Chondrocyte (in vitro differentiated cells): ENCODE measurements around the gene NPAS2. TPM values are rescaled to one million over a fixed set of nuclear protein-coding genes. Genes with fewer than 3 reads are reported as not detected.

Experiments
- DNase-seq: peaks from one replicate; pipeline ENCODE4 v3.0.0; 2021; ENCODE audit warnings: mixed read lengths, low spot score
- H3K27ac Mint-ChIP-seq: one replicate; pipeline ENCODE4 v1.8.0; 2021; ENCODE audit warnings: mild to moderate bottlenecking, moderate library complexity, mixed read lengths; ENCODE audit not compliant: unreplicated experiment
- H3K27me3 Mint-ChIP-seq: 2 replicates; pipeline ENCODE4 v1.8.0; 2021; ENCODE audit warnings: low read depth, mixed read lengths
- H3K36me3 Mint-ChIP-seq: 2 replicates; pipeline ENCODE4 v1.8.0; 2021; ENCODE audit warnings: low read depth, mixed read lengths
- H3K4me1 Mint-ChIP-seq: 2 replicates; pipeline ENCODE4 v1.8.0; 2021; ENCODE audit warnings: low read depth, mild to moderate bottlenecking, mixed read lengths
- H3K4me3 Mint-ChIP-seq: one replicate; pipeline ENCODE4 v1.8.0; 2021; ENCODE audit warnings: mild to moderate bottlenecking, moderate library complexity, mixed read lengths; ENCODE audit not compliant: unreplicated experiment
- H3K9me3 Mint-ChIP-seq: 2 replicates; pipeline ENCODE4 v1.8.0; 2021; ENCODE audit warnings: low read depth, mixed read lengths
- CTCF ChIP-seq: fragments of 200-600 bp; sonication (generic); IDR thresholded peaks from 2 replicates; pipeline ENCODE4 v1.5.0; 2021; ENCODE audit warnings: antibody characterized with exemption, mild to moderate bottlenecking, moderate library complexity
- total RNA-seq: library from RNA; stranded (reverse); gene quantifications from 3 replicates; pipeline ENCODE4 v1.2.1, GENCODE V29; 2021

Gene NPAS2
- total RNA-seq, 1 donor from 2014 or later = 25.6 TPM

DNA sequence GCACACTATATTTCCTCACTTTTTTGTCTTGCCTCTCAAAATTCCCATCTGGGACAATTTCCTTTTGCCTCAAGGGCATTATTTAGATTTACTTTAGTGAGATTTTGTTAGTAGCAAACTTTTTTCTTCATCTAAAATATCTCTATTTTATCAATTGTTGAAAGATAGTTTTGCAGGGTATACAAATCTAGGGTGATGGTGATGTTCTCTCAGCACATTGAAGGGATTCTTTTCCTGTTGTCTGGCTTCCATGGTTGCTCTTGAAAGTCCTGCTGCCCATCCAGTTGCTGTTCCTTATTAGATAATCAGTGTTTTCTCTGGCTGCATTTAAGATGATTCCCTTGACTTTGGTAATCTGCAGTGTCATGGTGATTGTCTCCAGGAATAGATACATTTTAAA lies 48.1 kb downstream of the NPAS2 start:
- H3K4me1 Mint-ChIP-seq = peaks cover 12% of the 10 kb centered on the region
- peaks cover 13% of the 10 kb centered on the region for H3K9me3 Mint-ChIP-seq
- H3K27ac Mint-ChIP-seq = no peak overlapping the region
- no peak for TF ChIP-seq CTCF
- no peaks in the 10 kb centered on the region for H3K27me3 Mint-ChIP-seq
- DNase-seq = no peak
- peaks cover 10% of the 10 kb centered on the region for H3K36me3 Mint-ChIP-seq
- no peak overlapping the region for H3K4me3 Mint-ChIP-seq

DNA sequence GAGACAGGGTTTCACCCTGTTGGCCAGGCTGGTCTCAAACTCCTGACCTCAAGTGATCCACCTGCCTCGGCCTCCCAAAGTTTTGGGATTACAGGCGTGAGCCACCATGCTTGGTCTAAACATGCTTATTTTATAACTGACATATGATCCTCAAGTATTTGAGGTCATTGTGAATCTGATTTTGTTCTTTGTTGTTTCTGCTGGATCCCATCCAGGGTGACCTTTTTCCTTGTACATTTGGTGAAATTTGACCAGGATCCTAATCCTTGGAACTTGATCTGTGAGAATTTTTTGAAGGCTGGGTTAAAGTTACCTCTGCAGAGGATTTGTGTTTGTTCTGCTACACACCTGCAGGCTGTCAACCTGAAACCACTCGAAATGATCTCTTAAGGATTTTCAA lies 49.2 kb downstream of the NPAS2 start:
- H3K4me1 Mint-ChIP-seq = peaks cover 12% of the 10 kb centered on the region
- H3K27me3 Mint-ChIP-seq = no peaks in the 10 kb centered on the region
- TF ChIP-seq CTCF = no peak
- no peak overlapping the region for H3K27ac Mint-ChIP-seq
- H3K9me3 Mint-ChIP-seq = peaks cover 13% of the 10 kb centered on the region
- H3K4me3 Mint-ChIP-seq = no peak overlapping the region
- DNase-seq = no peak
- peaks cover 10% of the 10 kb centered on the region for H3K36me3 Mint-ChIP-seq

DNA sequence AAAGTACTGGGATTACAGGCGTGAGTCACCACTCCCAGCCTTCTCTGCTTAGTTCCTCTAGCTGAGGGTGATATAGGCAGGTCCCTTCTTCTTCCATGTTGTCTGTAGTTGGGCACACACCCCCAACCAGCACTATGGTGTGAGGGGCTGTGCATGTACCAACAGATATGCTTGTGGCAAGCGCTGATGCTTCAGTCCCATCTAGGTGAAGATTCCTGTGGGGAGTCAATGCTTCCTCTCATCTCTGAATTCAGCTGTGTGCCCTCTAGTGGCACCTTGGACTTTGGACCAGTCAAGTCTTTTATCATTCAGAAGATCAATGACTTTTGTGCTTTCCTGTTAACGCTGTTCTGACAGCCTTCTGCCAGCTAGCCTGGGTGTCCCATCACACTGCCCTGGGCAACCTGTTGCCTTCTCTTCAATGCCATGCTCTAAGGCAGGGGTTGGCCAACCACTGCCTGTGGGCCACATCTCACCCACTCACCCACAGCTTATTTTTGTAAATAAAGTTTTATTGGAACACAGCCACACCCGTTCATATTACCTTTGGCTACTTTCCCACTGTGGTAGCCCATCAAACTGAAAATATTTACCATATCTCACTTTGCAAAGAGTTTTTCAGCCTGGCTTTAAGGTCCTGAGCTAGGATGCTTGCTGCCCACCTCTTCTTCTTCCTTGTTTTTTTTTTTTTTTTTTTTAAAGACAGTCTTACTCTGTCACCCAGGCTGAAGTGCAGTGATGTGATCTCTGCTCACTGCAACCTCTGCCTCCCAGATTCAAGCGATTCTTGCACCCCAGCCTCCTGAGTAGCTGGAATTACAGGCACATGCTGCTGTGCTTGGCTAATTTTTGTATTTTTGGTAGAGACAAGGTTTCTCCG lies 51.0 kb downstream of the NPAS2 start:
- no peak overlapping the region for H3K4me3 Mint-ChIP-seq
- no peaks in the 10 kb centered on the region for H3K27me3 Mint-ChIP-seq
- H3K9me3 Mint-ChIP-seq = peaks cover 13% of the 10 kb centered on the region
- no peak for DNase-seq
- H3K27ac Mint-ChIP-seq = no peak overlapping the region
- peaks cover 15% of the 10 kb centered on the region for H3K4me1 Mint-ChIP-seq
- peak; percentile 59 for TF ChIP-seq CTCF
- H3K36me3 Mint-ChIP-seq = peaks cover 9% of the 10 kb centered on the region

- Mint-ChIP-seq H3K27me3 (no peaks in the 10 kb centered on the region), H3K27ac (peak overlapping the region; percentile 92), H3K9me3 (no peaks in the 10 kb centered on the region), H3K36me3 (peaks cover 2% of the 10 kb centered on the region), H3K4me3 (peak overlapping the region; percentile 44), H3K4me1 (peaks cover 38% of the 10 kb centered on the region)
- no peak for TF ChIP-seq CTCF
- no peak for DNase-seq
Observed at GRCh38 chr2:100875516-100876230, 55.7 kb downstream of the NPAS2 start.

GRCh38 chr2:100876231-100876860 lies 56.4 kb downstream of the NPAS2 start:
- Mint-ChIP-seq H3K4me3 (no peak overlapping the region), H3K36me3 (peaks cover 2% of the 10 kb centered on the region), H3K27me3 (no peaks in the 10 kb centered on the region), H3K9me3 (no peaks in the 10 kb centered on the region), H3K27ac (peak overlapping the region; percentile 92), H3K4me1 (peaks cover 44% of the 10 kb centered on the region)
- TF ChIP-seq CTCF = no peak
- DNase-seq = no peak
